ENCODE measurements around the gene SENP1. TPM values are rescaled to one million over a fixed set of nuclear protein-coding genes. Genes with fewer than 3 reads are reported as not detected.
A peak's percentile ranks its signal among the peaks of the same experiment; 100 is the strongest.

Gene SENP1
- total RNA-seq, 1 experiment from 2014 or later, result 41.6 TPM

DNA sequence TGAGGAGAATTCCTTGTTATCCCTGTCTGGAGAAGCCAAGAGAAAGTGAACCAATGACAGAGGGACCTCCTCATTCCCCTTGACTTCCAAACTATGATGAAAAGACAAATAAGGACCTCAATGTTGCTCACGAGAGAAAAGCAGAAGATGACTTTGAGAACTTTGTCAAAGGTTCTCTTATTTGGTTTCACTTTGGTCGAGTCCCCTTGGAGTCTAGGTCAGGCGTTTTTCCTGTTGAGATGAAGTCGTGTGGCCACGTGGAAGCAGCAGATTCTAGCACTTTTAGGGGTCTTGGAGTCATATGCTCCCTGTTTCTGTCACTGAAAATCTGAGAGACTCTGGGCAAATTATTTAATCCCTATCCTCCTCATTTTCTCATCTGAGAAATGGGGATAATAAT is 67.8 kb downstream of the SENP1 start:
- H3K9me3 ChIP-seq (ENCODE audit: low read depth, low read length, poor library complexity, severe bottlenecking), result no peaks in the 10 kb centered on the region
- no peak for DNase-seq (ENCODE audit: low spot score)
- H3K36me3 ChIP-seq (ENCODE audit: insufficient read depth, low read length, poor library complexity, severe bottlenecking), result peaks cover 3% of the 10 kb centered on the region
- H3K27me3 ChIP-seq (replicated peaks; ENCODE audit: insufficient read depth, low read depth, low read length, poor library complexity), result no peaks in the 10 kb centered on the region
- intact Hi-C loops (cut with micrococcal nuclease; ENCODE audit: unreplicated experiment), result no loop called here
- TF ChIP-seq, protein P1, sequence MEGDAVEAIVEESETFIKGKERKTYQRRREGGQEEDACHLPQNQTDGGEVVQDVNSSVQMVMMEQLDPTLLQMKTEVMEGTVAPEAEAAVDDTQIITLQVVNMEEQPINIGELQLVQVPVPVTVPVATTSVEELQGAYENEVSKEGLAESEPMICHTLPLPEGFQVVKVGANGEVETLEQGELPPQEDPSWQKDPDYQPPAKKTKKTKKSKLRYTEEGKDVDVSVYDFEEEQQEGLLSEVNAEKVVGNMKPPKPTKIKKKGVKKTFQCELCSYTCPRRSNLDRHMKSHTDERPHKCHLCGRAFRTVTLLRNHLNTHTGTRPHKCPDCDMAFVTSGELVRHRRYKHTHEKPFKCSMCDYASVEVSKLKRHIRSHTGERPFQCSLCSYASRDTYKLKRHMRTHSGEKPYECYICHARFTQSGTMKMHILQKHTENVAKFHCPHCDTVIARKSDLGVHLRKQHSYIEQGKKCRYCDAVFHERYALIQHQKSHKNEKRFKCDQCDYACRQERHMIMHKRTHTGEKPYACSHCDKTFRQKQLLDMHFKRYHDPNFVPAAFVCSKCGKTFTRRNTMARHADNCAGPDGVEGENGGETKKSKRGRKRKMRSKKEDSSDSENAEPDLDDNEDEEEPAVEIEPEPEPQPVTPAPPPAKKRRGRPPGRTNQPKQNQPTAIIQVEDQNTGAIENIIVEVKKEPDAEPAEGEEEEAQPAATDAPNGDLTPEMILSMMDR (conservative IDR thresholded peaks at IDR 0.05; ENCODE audit: low read depth, low read length), result no peak
- TF ChIP-seq EZH2 (IDR thresholded peaks at IDR 0.05; ENCODE audit: borderline replicate concordance, low read depth, low read length, poor library complexity, severe bottlenecking), result no peak
- POLR2A ChIA-PET (ENCODE audit: low non-redundant PET), result no interaction called here
- no peak overlapping the region for H3K4me3 ChIP-seq (ENCODE audit: low read depth, low read length, poor library complexity, severe bottlenecking)
- no peaks in the 10 kb centered on the region for H3K4me1 ChIP-seq (ENCODE audit: insufficient read depth, low read length, poor library complexity, severe bottlenecking)
- no TSS peak for BruUV-seq (replicated peaks)
- no peak overlapping the region for H3K27ac ChIP-seq (ENCODE audit: low read depth, low read length, poor library complexity, severe bottlenecking)
- CTCF ChIA-PET, result no interaction called here

DNA sequence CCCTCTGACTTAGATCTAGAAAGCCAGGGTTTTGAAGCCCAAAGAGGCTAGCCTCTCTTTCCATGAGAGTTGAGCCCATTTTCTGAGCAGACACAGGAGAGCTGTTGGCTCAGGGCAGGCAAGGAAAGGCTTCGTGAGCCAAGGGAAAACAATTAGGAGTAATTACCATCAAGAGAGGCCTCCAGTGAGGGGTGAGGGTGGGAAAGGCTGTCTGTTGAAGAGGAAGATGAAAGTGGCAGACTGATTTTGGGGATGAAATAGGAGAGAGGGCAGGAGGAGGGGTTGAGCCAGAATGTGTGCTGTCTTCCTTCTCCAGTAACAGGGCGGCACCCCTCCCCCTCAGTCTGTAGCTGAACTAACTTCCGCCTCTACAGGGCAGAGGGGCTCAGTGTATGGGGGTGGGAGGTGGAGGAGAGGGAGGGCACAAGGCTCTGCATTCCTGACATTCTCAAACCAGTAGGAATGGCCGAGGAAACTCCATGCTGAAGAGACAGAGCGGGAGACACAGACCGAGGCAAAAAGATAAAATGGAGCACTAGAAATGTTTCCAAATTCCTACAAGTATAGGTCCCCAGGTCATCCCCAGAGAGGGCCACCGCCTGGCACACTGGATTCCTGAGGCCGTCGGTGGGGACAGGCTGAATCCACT is 68.5 kb downstream of the SENP1 start:
- Histone ChIP-seq H3K27ac (ENCODE audit: low read depth, low read length, poor library complexity, severe bottlenecking) (no peak overlapping the region), H3K9me3 (ENCODE audit: low read depth, low read length, poor library complexity, severe bottlenecking) (no peaks in the 10 kb centered on the region), H3K4me3 (ENCODE audit: low read depth, low read length, poor library complexity, severe bottlenecking) (no peak overlapping the region), H3K4me1 (ENCODE audit: insufficient read depth, low read length, poor library complexity, severe bottlenecking) (no peaks in the 10 kb centered on the region), H3K36me3 (ENCODE audit: insufficient read depth, low read length, poor library complexity, severe bottlenecking) (no peaks in the 10 kb centered on the region), H3K27me3 (replicated peaks; ENCODE audit: insufficient read depth, low read depth, low read length, poor library complexity) (no peaks in the 10 kb centered on the region)
- TF ChIP-seq, protein P1 (conservative IDR thresholded peaks at IDR 0.05; ENCODE audit: low read depth, low read length), result no peak
- no peak for TF ChIP-seq EZH2 (IDR thresholded peaks at IDR 0.05; ENCODE audit: borderline replicate concordance, low read depth, low read length, poor library complexity, severe bottlenecking)
- intact Hi-C loops (cut with micrococcal nuclease; ENCODE audit: unreplicated experiment), result no loop called here
- no TSS peak for BruUV-seq (replicated peaks)
- peak; percentile 11 for DNase-seq (ENCODE audit: low spot score)
- ChIA-PET POLR2A (ENCODE audit: low non-redundant PET) (no interaction called here), CTCF (no interaction called here)

DNA sequence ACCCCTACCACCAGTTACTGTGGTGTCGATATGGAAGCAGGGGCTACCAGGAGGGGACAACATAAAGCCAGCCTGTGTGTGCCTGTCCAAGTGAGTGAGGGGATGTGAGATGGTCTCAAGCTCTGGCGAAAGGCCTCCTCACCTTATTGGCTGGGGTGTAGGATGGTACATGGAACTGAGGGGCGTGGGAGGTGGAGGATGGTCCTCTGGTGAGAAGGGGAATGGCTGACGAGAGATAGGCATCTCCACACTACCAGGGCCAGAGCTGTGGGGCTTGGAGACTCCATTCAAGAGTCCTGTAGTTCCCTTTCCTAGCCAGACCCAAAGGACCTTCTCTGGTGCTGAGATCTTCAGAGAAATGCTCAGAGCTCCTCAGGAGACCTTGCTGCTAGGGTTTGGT is 69.1 kb downstream of the SENP1 start:
- H3K4me3 ChIP-seq (ENCODE audit: low read depth, low read length, poor library complexity, severe bottlenecking), result no peak overlapping the region
- ChIA-PET POLR2A (ENCODE audit: low non-redundant PET) (no interaction called here), CTCF (no interaction called here)
- no peak for TF ChIP-seq EZH2 (IDR thresholded peaks at IDR 0.05; ENCODE audit: borderline replicate concordance, low read depth, low read length, poor library complexity, severe bottlenecking)
- TF ChIP-seq, protein P1 (conservative IDR thresholded peaks at IDR 0.05; ENCODE audit: low read depth, low read length), result no peak
- H3K36me3 ChIP-seq (ENCODE audit: insufficient read depth, low read length, poor library complexity, severe bottlenecking), result no peaks in the 10 kb centered on the region
- H3K4me1 ChIP-seq (ENCODE audit: insufficient read depth, low read length, poor library complexity, severe bottlenecking), result no peaks in the 10 kb centered on the region
- DNase-seq (ENCODE audit: low spot score), result no peak
- no peak overlapping the region for H3K27ac ChIP-seq (ENCODE audit: low read depth, low read length, poor library complexity, severe bottlenecking)
- no TSS peak for BruUV-seq (replicated peaks)
- H3K27me3 ChIP-seq (replicated peaks; ENCODE audit: insufficient read depth, low read depth, low read length, poor library complexity), result no peaks in the 10 kb centered on the region
- intact Hi-C loops (cut with micrococcal nuclease; ENCODE audit: unreplicated experiment), result no loop called here
- H3K9me3 ChIP-seq (ENCODE audit: low read depth, low read length, poor library complexity, severe bottlenecking), result no peaks in the 10 kb centered on the region
